ENCODE data around the gene DOCK8. TPM values are rescaled to one million over a fixed set of nuclear protein-coding genes. Genes with fewer than 3 reads are reported as not detected.
"Not testable (repeated sequence)": the region's sequence is repeated elsewhere in the genome, so short reads cannot be mapped to it uniquely, and the experiment has no call there.

Gene DOCK8
- 59.0 and 63.7 TPM in 2 replicates for total RNA-seq (2014; rRNA removed; shearing (Covaris generic))
- total RNA-seq (2022): 145 TPM in 2 replicates
- Bru-seq, nascent RNA: percentile 84 among the genes with signal in this experiment
- percentile 82 among the genes with signal in this experiment for BruChase-seq, experiment 1, labeled RNA remaining after a 6-hour chase
- percentile 75 among the genes with signal in this experiment for BruChase-seq, experiment 2, labeled RNA remaining after a 2-hour chase
- long read RNA-seq, full-length matches to known transcripts: 36 of 116 reads
- long read RNA-seq, partial matches to known transcripts: 52 of 116 reads
- long read RNA-seq, other reads (novel, unspliced or antisense): 28 of 116 reads

DNA sequence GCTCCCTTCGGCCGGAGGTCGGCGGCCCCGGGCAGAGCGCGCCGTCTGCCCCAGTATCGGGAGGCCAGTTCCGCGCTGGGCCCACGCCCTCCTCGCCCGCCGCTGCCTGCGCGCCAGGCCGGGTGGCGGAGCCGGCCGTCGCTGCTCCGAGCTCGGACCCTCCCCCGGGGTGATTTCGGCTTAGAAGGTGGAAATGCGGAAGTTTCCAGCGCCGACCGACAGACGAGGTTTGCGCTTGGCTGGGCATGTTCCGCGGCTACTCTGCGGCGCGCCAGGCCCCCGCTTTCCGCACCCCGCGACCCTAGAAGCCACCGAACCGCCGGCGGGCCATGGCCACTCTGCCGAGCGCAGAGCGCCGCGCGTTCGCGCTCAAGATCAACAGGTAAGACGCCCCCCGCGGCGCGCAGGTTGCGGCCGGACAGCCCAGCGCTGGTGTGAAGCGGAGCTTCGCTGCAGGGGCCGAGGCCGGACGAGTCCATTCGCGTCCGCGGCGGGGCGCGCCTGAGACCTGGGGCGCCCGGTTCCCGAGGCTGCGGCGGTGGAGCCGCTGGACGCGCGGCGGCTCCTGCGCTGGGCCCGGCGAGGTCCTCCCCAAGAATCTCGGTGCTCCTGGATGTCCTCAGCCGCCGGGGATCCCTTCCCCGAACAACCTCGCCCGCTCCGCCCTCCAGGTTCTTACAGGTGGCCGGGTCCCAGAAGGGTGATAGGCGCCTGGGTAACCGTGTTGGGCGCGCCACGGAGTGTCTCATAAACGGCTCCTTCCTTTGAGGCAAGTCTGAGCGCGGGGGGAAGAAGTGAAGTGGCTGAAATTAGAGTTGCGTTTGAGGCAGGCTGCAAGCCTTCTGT lies at the start of gene DOCK8:
Gene DOCK8, plus strand, starts transcription at position 218 of the 846 bp plus-strand sequence. Its CDS starts 112 bp downstream, at position 330.
- H3K4me2 ChIP-seq (ENCODE audit: low read length): peak within 1 kb of the TSS; percentile 80
- TF ChIP-seq EZH2phosphoT487 (IDR thresholded peaks at IDR 0.05; ENCODE audit: borderline replicate concordance, low read depth, low read length): no peak
- TF ChIP-seq, protein P1, sequence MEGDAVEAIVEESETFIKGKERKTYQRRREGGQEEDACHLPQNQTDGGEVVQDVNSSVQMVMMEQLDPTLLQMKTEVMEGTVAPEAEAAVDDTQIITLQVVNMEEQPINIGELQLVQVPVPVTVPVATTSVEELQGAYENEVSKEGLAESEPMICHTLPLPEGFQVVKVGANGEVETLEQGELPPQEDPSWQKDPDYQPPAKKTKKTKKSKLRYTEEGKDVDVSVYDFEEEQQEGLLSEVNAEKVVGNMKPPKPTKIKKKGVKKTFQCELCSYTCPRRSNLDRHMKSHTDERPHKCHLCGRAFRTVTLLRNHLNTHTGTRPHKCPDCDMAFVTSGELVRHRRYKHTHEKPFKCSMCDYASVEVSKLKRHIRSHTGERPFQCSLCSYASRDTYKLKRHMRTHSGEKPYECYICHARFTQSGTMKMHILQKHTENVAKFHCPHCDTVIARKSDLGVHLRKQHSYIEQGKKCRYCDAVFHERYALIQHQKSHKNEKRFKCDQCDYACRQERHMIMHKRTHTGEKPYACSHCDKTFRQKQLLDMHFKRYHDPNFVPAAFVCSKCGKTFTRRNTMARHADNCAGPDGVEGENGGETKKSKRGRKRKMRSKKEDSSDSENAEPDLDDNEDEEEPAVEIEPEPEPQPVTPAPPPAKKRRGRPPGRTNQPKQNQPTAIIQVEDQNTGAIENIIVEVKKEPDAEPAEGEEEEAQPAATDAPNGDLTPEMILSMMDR (conservative IDR thresholded peaks at IDR 0.05; ENCODE audit: low read length): peak; percentile 67
- H3K79me2 ChIP-seq (ENCODE audit: insufficient read depth, low read depth, low read length): no peaks in the 10 kb centered on the region
- H3K27ac ChIP-seq (ENCODE audit: low read depth, low read length, poor library complexity, severe bottlenecking): no peak within 1 kb of the TSS
- H3K9me3 ChIP-seq (ENCODE audit: low read length): no peaks in the 10 kb centered on the region
- H3K36me3 ChIP-seq (ENCODE audit: insufficient read depth, low read length): no peaks in the 10 kb centered on the region
- peak within 1 kb of the TSS; percentile 85 for H2AFZ ChIP-seq (ENCODE audit: low read length)
- CTCF ChIA-PET (ENCODE audit: unreplicated experiment): interaction anchor here (0.5 kb wide), 1 partner anchor 71 kb away, joined by 3 read pairs; no protein-coding TSS in a partner anchor
- H3K4me3 ChIP-seq (ENCODE audit: low read depth, low read length, poor library complexity, severe bottlenecking): peak within 1 kb of the TSS; percentile 70
- no peaks in the 10 kb centered on the region for H3K9me2 ChIP-seq (ENCODE audit: insufficient read depth, low read length)
- H3K4me1 ChIP-seq (ENCODE audit: insufficient read depth, low read length, poor library complexity, severe bottlenecking): peaks cover 13% of the 10 kb centered on the region
- peak; percentile 84 for DNase-seq (ENCODE audit: low spot score)
- no peaks in the 10 kb centered on the region for H4K20me1 ChIP-seq (ENCODE audit: insufficient read depth, low read length)
- POLR2A ChIA-PET: interaction anchor here (0.9 to 3.0 kb wide), 5 partner anchors 9 to 243 kb away, joined by 3 to 14 read pairs (median 4); no protein-coding TSS in a partner anchor
- BruUV-seq (replicated peaks): no TSS peak
- intact Hi-C loops (cut with micrococcal nuclease; ENCODE audit: unreplicated experiment): loop anchor here (1.0 kb wide), 1 partner anchor 58 kb away; no protein-coding TSS in a partner anchor

DNA sequence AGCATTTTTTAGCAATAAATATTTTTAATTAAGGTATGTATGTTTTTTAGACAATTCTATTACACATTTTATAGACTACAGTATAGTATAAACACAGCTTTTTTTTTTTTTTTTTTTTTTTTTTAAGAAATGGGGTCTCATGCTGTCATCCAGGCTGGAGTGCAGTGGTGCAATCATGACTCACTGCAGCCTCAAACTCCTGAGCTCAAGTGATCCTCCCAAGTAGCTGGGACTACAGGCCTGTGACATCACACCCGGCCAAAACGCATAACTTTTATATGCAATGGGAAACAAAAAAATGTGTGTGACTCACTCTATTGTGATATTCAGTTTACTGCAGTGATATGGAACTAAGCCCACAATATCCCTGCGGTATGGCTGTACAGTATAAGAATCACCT lies 44.9 kb upstream of the DOCK8 start:
- H3K9me3 ChIP-seq (ENCODE audit: low read length); POLR2A ChIA-PET; H3K27ac ChIP-seq (ENCODE audit: low read depth, low read length, poor library complexity, severe bottlenecking); DNase-seq (ENCODE audit: low spot score); H3K79me2 ChIP-seq (ENCODE audit: insufficient read depth, low read depth, low read length); H3K4me2 ChIP-seq (ENCODE audit: low read length); CTCF ChIA-PET (ENCODE audit: unreplicated experiment); H3K4me3 ChIP-seq (ENCODE audit: low read depth, low read length, poor library complexity, severe bottlenecking); BruUV-seq (replicated peaks); H4K20me1 ChIP-seq (ENCODE audit: insufficient read depth, low read length); H3K4me1 ChIP-seq (ENCODE audit: insufficient read depth, low read length, poor library complexity, severe bottlenecking); intact Hi-C loops (cut with micrococcal nuclease; ENCODE audit: unreplicated experiment); H2AFZ ChIP-seq (ENCODE audit: low read length); H3K9me2 ChIP-seq (ENCODE audit: insufficient read depth, low read length): not testable (repeated sequence)
- peaks cover 13% of the 10 kb centered on the region for H3K36me3 ChIP-seq (ENCODE audit: insufficient read depth, low read length)

DNA sequence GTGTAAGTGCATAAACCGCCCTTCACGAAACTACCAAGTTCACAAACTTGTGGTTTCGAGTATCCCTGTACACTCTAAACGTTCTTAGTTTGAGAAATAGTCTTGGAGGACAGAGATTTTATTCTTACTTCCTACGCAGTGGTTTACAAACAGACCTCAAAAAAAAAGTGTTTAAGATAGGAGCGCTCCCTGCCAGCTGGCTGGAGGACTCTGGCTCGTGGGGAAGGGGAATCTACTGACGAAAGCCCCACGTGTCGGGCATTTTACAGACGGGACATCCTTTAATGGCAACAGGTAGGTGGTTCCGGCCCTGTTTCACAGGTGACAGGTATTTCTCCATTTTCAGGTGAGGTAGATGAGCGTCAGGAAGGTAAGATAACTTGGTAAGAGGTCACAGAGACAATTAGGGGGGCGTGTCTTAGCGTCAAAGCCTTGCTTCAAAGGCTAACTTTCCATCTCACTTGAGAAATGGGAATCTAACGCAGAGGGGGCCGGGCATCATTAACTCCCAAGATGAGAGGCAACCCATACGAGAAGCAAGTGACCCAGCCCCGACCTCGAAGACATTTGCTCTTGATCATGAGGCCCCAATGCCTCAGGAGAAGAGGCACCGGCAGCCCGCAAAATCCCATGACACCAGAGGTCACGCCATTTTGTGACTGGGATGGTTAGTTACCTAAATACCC lies 36.4 kb upstream of the DOCK8 start:
- H3K36me3 ChIP-seq (ENCODE audit: insufficient read depth, low read length); H2AFZ ChIP-seq (ENCODE audit: low read length); H3K9me3 ChIP-seq (ENCODE audit: low read length); CTCF ChIA-PET (ENCODE audit: unreplicated experiment); DNase-seq (ENCODE audit: low spot score); intact Hi-C loops (cut with micrococcal nuclease; ENCODE audit: unreplicated experiment); H4K20me1 ChIP-seq (ENCODE audit: insufficient read depth, low read length); H3K9me2 ChIP-seq (ENCODE audit: insufficient read depth, low read length); POLR2A ChIA-PET; H3K79me2 ChIP-seq (ENCODE audit: insufficient read depth, low read depth, low read length); H3K4me1 ChIP-seq (ENCODE audit: insufficient read depth, low read length, poor library complexity, severe bottlenecking); H3K27ac ChIP-seq (ENCODE audit: low read depth, low read length, poor library complexity, severe bottlenecking): not testable (repeated sequence)
- BruUV-seq (replicated peaks): TSS peak; percentile 59
- peak overlapping the region; percentile 64 for H3K4me3 ChIP-seq (ENCODE audit: low read depth, low read length, poor library complexity, severe bottlenecking)
- peak overlapping the region; percentile 64 for H3K4me2 ChIP-seq (ENCODE audit: low read length)

DNA sequence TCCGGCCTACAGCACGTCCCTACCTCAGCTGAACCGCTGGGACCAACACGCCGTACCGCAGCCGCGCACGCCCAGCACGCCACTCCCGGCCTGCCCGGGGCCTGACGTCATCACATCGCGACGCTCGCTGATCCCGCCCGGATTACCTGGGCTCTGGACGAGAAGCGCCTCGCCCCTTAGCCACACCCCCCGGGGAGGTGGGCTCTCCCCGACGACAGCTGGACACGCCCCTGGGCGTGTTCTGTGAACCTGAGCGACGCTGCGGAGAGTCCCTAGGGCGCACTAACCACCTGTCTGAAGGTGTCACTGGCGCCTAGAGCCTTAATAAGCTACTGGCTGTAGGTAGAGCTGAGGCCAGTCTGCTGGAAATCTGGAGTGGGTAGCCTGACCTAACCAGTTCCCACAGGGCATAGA lies 35.7 kb upstream of the DOCK8 start, which contains the start of gene ZNG1A:
Gene ZNG1A, minus strand, starts transcription at position 87 of the 414 bp plus-strand sequence. CDS start 87 bp downstream, outside the sequence.
- intact Hi-C loops (cut with micrococcal nuclease; ENCODE audit: unreplicated experiment); CTCF ChIA-PET (ENCODE audit: unreplicated experiment); H4K20me1 ChIP-seq (ENCODE audit: insufficient read depth, low read length); H3K4me1 ChIP-seq (ENCODE audit: insufficient read depth, low read length, poor library complexity, severe bottlenecking); H3K9me2 ChIP-seq (ENCODE audit: insufficient read depth, low read length); BruUV-seq (replicated peaks); H3K9me3 ChIP-seq (ENCODE audit: low read length); H3K36me3 ChIP-seq (ENCODE audit: insufficient read depth, low read length); H3K79me2 ChIP-seq (ENCODE audit: insufficient read depth, low read depth, low read length); H2AFZ ChIP-seq (ENCODE audit: low read length); H3K27ac ChIP-seq (ENCODE audit: low read depth, low read length, poor library complexity, severe bottlenecking); POLR2A ChIA-PET: not testable (repeated sequence)
- DNase-seq (ENCODE audit: low spot score): peak; percentile 82
- peak within 1 kb of the TSS; percentile 64 for H3K4me3 ChIP-seq (ENCODE audit: low read depth, low read length, poor library complexity, severe bottlenecking)
- H3K4me2 ChIP-seq (ENCODE audit: low read length): peak within 1 kb of the TSS; percentile 64

DNA sequence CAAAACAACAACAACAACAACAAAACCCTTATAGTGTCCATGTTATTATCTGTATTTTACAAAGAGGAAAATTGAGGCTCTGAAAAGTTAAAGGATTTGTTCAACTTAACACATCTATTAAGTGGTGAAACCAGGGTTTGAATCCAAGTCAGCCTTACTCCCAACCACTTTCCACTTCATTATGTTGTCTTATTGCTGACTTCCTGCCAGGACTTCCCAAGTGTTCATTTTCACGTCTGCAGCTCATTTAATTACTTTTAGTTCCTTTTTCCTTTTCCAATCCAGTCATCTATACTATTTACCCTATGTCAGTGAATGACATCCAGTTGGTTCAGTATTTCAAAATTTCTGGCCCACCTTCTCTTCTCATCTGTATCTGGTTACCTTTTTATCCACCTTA lies 15.1 kb upstream of the DOCK8 start:
- intact Hi-C loops (cut with micrococcal nuclease; ENCODE audit: unreplicated experiment); CTCF ChIA-PET (ENCODE audit: unreplicated experiment); DNase-seq (ENCODE audit: low spot score): not testable (repeated sequence)

More for the DNA sequence above, 15.1 kb upstream of the DOCK8 start:
- BruUV-seq (replicated peaks); H3K9me2 ChIP-seq (ENCODE audit: insufficient read depth, low read length); H3K4me1 ChIP-seq (ENCODE audit: insufficient read depth, low read length, poor library complexity, severe bottlenecking); H3K9me3 ChIP-seq (ENCODE audit: low read length); H3K4me3 ChIP-seq (ENCODE audit: low read depth, low read length, poor library complexity, severe bottlenecking); H3K27ac ChIP-seq (ENCODE audit: low read depth, low read length, poor library complexity, severe bottlenecking); H3K79me2 ChIP-seq (ENCODE audit: insufficient read depth, low read depth, low read length); H3K4me2 ChIP-seq (ENCODE audit: low read length); POLR2A ChIA-PET; H4K20me1 ChIP-seq (ENCODE audit: insufficient read depth, low read length); H2AFZ ChIP-seq (ENCODE audit: low read length); H3K36me3 ChIP-seq (ENCODE audit: insufficient read depth, low read length): not testable (repeated sequence)
